Activated CD4-positive, CD25-positive, alpha-beta regulatory T cell (primary cell): Measurements from ENCODE around the gene FAM9C.

Source experiments
- DNase-seq, 4 experiments: peaks; one replicate each; lab custom pipeline; 2025; lab: John Stamatoyannopoulos, UW

Gene FAM9C

GRCh38 chrX:13007519-13008188 lies 36.8 kb downstream of the FAM9C start:
- DNase-seq = no peak

- peak in 1 of 4 experiments; percentile 4 for DNase-seq
These were observed 38.6 kb downstream of the FAM9C start for GRCh38 chrX:13005661-13006473.

DNA sequence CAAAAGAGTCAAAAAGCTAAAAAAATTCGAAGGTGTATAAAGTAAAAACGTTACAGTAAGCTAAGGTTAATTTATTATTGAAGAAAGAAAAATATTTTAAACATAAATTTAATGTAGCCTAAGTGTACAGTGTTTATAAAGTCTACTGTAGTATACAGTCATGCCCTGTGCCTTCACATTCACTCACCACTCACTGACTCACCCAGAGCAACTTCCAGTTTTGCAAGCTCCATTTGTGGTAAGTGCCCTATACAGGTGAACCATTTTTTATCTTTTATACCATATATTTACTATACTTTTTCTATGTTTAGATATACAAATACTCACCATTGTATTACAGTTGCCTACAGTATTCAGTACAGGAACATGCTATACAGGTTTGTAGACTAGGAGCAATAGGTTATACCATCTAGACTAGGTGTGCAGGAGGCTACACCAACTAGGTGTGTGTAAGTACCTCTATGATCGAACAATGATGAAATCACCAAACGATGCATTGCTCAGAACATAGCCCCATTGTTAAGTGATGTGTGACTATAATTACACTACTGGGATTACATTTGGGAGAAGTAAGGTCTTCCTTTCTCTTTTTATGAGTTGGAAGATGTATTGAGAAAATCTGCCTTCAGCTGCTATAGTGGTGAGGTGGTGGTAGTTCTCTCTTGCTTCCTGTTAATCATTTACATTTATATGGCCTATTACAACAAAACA lies 42.3 kb downstream of the FAM9C start:
- no peak for DNase-seq

GRCh38 chrX:13001097-13001496 lies 43.3 kb downstream of the FAM9C start:
- DNase-seq = no peak

DNA sequence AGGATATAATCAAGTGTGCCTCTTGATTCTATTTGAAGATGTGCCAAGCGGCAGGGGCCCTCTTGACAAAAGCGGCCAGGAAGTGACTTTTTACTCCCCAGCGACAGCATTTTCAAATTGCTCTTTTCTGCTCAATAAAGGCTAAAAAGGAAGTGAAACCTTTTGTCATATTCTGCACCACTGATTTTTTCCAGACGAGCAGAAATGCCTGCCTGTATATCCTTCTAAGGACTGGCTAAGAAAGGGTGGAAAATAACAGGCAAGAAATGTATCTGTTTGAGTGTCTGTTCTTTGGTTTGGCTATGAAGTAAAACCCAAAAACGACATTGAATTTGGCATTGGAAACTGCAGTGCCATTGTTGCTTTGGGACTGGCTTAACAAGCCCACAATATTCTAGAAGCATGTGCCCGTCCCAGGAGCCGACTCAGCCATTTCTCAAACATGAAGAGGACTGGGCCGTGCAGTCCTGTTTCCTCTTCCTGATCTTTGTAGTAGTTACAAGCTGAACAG lies 44.1 kb downstream of the FAM9C start:
- DNase-seq = peak in 3 of 4 experiments; percentile 0 to 23 (median 2)

GRCh38 chrX:12999422-12999821 lies 45.0 kb downstream of the FAM9C start:
- peak in 1 of 4 experiments; percentile 4 for DNase-seq

GRCh38 chrX:12997906-12998687 lies 46.3 kb downstream of the FAM9C start:
- DNase-seq = no peak

- DNase-seq = no peak
These were observed 47.4 kb downstream of the FAM9C start for GRCh38 chrX:12996934-12997435.

DNA sequence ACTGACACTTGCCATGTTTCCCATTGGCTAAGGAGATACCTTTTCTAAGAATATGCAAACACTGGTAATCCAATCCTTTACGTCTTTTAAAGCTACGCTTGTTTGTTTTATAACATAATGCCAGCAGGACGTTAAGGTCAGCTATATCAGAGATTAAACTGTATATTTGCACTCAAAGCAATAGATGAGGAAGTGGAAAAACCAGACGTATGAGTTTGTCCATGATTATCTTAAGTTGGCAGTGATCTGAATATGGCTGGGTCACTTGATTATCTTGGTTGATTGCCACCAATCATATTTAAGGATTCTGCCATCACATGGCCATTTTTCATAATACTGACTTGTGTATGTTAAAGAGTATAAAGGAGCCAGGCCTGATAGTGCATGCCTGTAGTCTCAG lies 50.1 kb downstream of the FAM9C start:
- no peak for DNase-seq

- DNase-seq = no peak
These were observed 50.6 kb downstream of the FAM9C start for GRCh38 chrX:12993826-12994225.

- no peak for DNase-seq
These were observed 51.8 kb downstream of the FAM9C start for GRCh38 chrX:12992544-12993118.

- no peak for DNase-seq
These were observed 52.8 kb downstream of the FAM9C start for GRCh38 chrX:12991575-12991974.

GRCh38 chrX:12989461-12989860 lies 55.0 kb downstream of the FAM9C start:
- DNase-seq = no peak

- no peak for DNase-seq
These were observed 55.6 kb downstream of the FAM9C start for GRCh38 chrX:12988797-12989196.

- DNase-seq = no peak
These were observed 56.4 kb downstream of the FAM9C start for GRCh38 chrX:12987900-12988594.

GRCh38 chrX:12987340-12987739 lies 57.1 kb downstream of the FAM9C start:
- DNase-seq = no peak

DNA sequence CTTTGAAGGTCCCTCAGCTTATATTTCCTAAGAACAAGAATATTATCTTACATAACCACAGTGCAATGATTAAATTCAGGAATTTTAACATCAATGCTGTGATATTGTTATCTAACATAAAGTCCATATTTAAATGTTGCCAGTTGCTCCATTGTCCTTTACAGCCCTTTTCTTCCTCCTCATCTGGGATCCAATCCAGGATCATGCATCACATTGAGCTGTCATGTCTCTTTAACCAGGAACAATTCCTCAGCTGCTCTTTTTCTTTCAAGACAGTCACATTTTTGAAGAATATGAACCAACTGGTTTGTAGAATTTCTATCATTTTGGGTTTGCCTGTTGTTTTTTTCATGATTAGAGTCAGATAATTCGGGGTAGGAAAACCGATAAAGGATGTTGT lies 57.5 kb downstream of the FAM9C start:
- DNase-seq = no peak

- no peak for DNase-seq
These were observed 58.1 kb downstream of the FAM9C start for GRCh38 chrX:12986164-12986779.
